ENCODE measurements around the gene ZRANB1. TPM values are rescaled to one million over a fixed set of nuclear protein-coding genes. Genes with fewer than 3 reads are reported as not detected.

Gene ZRANB1
- total RNA-seq, 2 experiments from 2014 or later, result 14.5 to 17.0 TPM

GRCh38 chr10:125006188-125006680 lies 64.3 kb downstream of the ZRANB1 start:
- Histone ChIP-seq H3K4me1 (ENCODE audit: insufficient read depth, low read length, poor library complexity, severe bottlenecking) (no peaks in the 10 kb centered on the region), H3K27ac (ENCODE audit: low read depth, low read length, poor library complexity, severe bottlenecking) (no peak overlapping the region), H2AFZ (ENCODE audit: low read length) (no peak overlapping the region), H3K4me3 (ENCODE audit: low read depth, low read length, poor library complexity, severe bottlenecking) (no peak overlapping the region), H3K4me2 (ENCODE audit: low read length) (no peak overlapping the region), H3K9me3 (ENCODE audit: low read length) (no peaks in the 10 kb centered on the region), H4K20me1 (ENCODE audit: insufficient read depth, low read length) (no peaks in the 10 kb centered on the region), H3K79me2 (ENCODE audit: insufficient read depth, low read depth, low read length) (no peaks in the 10 kb centered on the region), H3K9me2 (ENCODE audit: insufficient read depth, low read length) (no peaks in the 10 kb centered on the region), H3K36me3 (ENCODE audit: insufficient read depth, low read length) (no peaks in the 10 kb centered on the region)
- intact Hi-C loops (cut with micrococcal nuclease; ENCODE audit: unreplicated experiment), result no loop called here
- POLR2A ChIA-PET, result no interaction called here
- BruUV-seq (replicated peaks), result no TSS peak
- DNase-seq (ENCODE audit: low spot score), result no peak
- CTCF ChIA-PET (ENCODE audit: unreplicated experiment), result no interaction called here
- TF ChIP-seq, protein P1, sequence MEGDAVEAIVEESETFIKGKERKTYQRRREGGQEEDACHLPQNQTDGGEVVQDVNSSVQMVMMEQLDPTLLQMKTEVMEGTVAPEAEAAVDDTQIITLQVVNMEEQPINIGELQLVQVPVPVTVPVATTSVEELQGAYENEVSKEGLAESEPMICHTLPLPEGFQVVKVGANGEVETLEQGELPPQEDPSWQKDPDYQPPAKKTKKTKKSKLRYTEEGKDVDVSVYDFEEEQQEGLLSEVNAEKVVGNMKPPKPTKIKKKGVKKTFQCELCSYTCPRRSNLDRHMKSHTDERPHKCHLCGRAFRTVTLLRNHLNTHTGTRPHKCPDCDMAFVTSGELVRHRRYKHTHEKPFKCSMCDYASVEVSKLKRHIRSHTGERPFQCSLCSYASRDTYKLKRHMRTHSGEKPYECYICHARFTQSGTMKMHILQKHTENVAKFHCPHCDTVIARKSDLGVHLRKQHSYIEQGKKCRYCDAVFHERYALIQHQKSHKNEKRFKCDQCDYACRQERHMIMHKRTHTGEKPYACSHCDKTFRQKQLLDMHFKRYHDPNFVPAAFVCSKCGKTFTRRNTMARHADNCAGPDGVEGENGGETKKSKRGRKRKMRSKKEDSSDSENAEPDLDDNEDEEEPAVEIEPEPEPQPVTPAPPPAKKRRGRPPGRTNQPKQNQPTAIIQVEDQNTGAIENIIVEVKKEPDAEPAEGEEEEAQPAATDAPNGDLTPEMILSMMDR (conservative IDR thresholded peaks at IDR 0.05; ENCODE audit: low read length), result no peak
- TF ChIP-seq EZH2phosphoT487 (IDR thresholded peaks at IDR 0.05; ENCODE audit: borderline replicate concordance, low read depth, low read length), result no peak

DNA sequence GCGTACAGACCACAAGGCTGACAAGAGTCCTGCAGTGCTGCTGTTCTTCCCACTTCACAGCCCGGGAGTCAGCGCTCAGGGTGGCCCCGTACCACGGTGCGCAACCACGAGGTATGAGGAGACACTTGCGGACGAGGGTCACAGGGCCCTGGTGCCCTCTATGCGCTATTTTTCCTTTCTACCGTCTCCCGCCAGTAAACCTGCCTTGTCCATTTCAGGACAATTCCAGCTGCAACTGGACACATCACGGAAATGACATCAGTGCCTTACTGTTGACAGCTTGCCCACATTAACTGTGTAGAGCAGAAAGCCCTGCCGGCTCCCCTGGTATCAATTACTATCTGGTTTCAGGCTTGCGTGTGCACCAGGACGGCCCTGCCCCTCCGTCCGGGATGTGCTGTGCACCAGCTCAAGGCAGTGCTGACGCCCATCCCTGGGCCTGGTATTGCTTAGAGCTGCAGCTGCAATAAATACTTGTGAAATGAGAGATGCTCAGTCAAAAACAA lies 65.1 kb downstream of the ZRANB1 start:
- Histone ChIP-seq H3K4me3 (ENCODE audit: low read depth, low read length, poor library complexity, severe bottlenecking) (no peak overlapping the region), H3K79me2 (ENCODE audit: insufficient read depth, low read depth, low read length) (no peaks in the 10 kb centered on the region), H3K4me2 (ENCODE audit: low read length) (no peak overlapping the region), H3K36me3 (ENCODE audit: insufficient read depth, low read length) (no peaks in the 10 kb centered on the region), H3K27ac (ENCODE audit: low read depth, low read length, poor library complexity, severe bottlenecking) (no peak overlapping the region), H4K20me1 (ENCODE audit: insufficient read depth, low read length) (no peaks in the 10 kb centered on the region), H3K4me1 (ENCODE audit: insufficient read depth, low read length, poor library complexity, severe bottlenecking) (no peaks in the 10 kb centered on the region), H3K9me2 (ENCODE audit: insufficient read depth, low read length) (no peaks in the 10 kb centered on the region), H2AFZ (ENCODE audit: low read length) (no peak overlapping the region), H3K9me3 (ENCODE audit: low read length) (no peaks in the 10 kb centered on the region)
- BruUV-seq (replicated peaks), result no TSS peak
- no peak for DNase-seq (ENCODE audit: low spot score)
- POLR2A ChIA-PET, result no interaction called here
- CTCF ChIA-PET (ENCODE audit: unreplicated experiment), result interaction anchor here (0.6 kb wide), 1 partner anchor 841 kb away, joined by 3 read pairs; no protein-coding TSS in a partner anchor
- intact Hi-C loops (cut with micrococcal nuclease; ENCODE audit: unreplicated experiment), result no loop called here
- no peak for TF ChIP-seq EZH2phosphoT487 (IDR thresholded peaks at IDR 0.05; ENCODE audit: borderline replicate concordance, low read depth, low read length)
- TF ChIP-seq, protein P1 (conservative IDR thresholded peaks at IDR 0.05; ENCODE audit: low read length), result no peak

GRCh38 chr10:125007436-125007835 lies 65.5 kb downstream of the ZRANB1 start:
- BruUV-seq (replicated peaks), result no TSS peak
- Histone ChIP-seq H4K20me1 (ENCODE audit: insufficient read depth, low read length) (no peaks in the 10 kb centered on the region), H3K36me3 (ENCODE audit: insufficient read depth, low read length) (no peaks in the 10 kb centered on the region), H3K4me2 (ENCODE audit: low read length) (no peak overlapping the region), H3K9me3 (ENCODE audit: low read length) (no peaks in the 10 kb centered on the region), H3K4me1 (ENCODE audit: insufficient read depth, low read length, poor library complexity, severe bottlenecking) (no peaks in the 10 kb centered on the region), H2AFZ (ENCODE audit: low read length) (no peak overlapping the region), H3K4me3 (ENCODE audit: low read depth, low read length, poor library complexity, severe bottlenecking) (no peak overlapping the region), H3K27ac (ENCODE audit: low read depth, low read length, poor library complexity, severe bottlenecking) (no peak overlapping the region), H3K9me2 (ENCODE audit: insufficient read depth, low read length) (no peaks in the 10 kb centered on the region), H3K79me2 (ENCODE audit: insufficient read depth, low read depth, low read length) (no peaks in the 10 kb centered on the region)
- no peak for DNase-seq (ENCODE audit: low spot score)
- TF ChIP-seq EZH2phosphoT487 (IDR thresholded peaks at IDR 0.05; ENCODE audit: borderline replicate concordance, low read depth, low read length), result no peak
- TF ChIP-seq, protein P1 (conservative IDR thresholded peaks at IDR 0.05; ENCODE audit: low read length), result no peak
- ChIA-PET POLR2A (interaction anchor here (0.5 kb wide), 1 partner anchor 464 kb away, joined by 3 read pairs; no protein-coding TSS in a partner anchor), CTCF (ENCODE audit: unreplicated experiment) (no interaction called here)
- intact Hi-C loops (cut with micrococcal nuclease; ENCODE audit: unreplicated experiment), result no loop called here

All from OCI-LY7 (cell line).